HepG2 (cell line): ENCODE results near the gene TCFL5. TPM values are rescaled to one million over a fixed set of nuclear protein-coding genes. Genes with fewer than 3 reads are reported as not detected.

ENCODE experiments used
- ATAC-seq: fragments of 200-7000 bp; cut with Tn5 transposase; 3 replicates; pipeline ENCODE4 v1.9.1; 2020; ENCODE audit warnings: mild to moderate bottlenecking, moderate library complexity
- BruUV-seq: library from RNA; stranded (reverse); fragments of 400-500 nt; replicated peaks from 2 replicates; lab custom pipeline; 2021; lab: Mats Ljungman, UMichigan
- CTCF ChIA-PET: fragments of 300-600 bp; formaldehyde crosslinking; extraction: SDS; loops from one replicate; lab custom pipeline; 2021; ENCODE audit warnings: low total read pairs, inconsistent platforms, low intra/inter-chr PET ratio; lab: Yijun Ruan, JAX
- POLR2A ChIA-PET: fragments of 350-600 bp; sonication (Branson Sonifier 250); formaldehyde crosslinking; loops from one replicate; lab custom pipeline; 2020; ENCODE audit warnings: antibody characterized with exemption, inconsistent platforms; lab: Yijun Ruan, JAX
- DNase-seq: peaks from one replicate; pipeline ENCODE4 v3.0.0-alpha.2; 2015; ENCODE audit warnings: low spot score
- FAIRE-seq: peaks from 3 replicates; lab custom pipeline; 2011; peaks lifted over from hg19 to GRCh38; lab: Jason Lieb, UNC
- H2AFZ ChIP-seq: one replicate; pipeline ENCODE4 v1.6.1; 2011; ENCODE audit warnings: low read length, inconsistent platforms
- H3K27ac ChIP-seq: fragments of 300-600 bp; 3 replicates; pipeline ENCODE4 v1.8.0; 2011; ENCODE audit warnings: mixed run types, mild to moderate bottlenecking, mixed read lengths, low read length, inconsistent platforms; ENCODE audit not compliant: insufficient read depth; ENCODE audit errors: extremely low read length
- H3K27me3 ChIP-seq, 2 experiments: fragments of 200-600 bp in 1 of 2; 2 replicates in 1 of 2; 3 replicates in 1 of 2; pipeline versions ENCODE4 v1.6.0 to v1.8.0; 2011; ENCODE audit warnings: low read length in 2 of 2, mild to moderate bottlenecking in 2 of 2, moderate library complexity in 2 of 2, inconsistent platforms in 1 of 2; ENCODE audit not compliant: insufficient read depth in 2 of 2, control insufficient read depth in 1 of 2
- H3K36me3 ChIP-seq, 2 experiments: fragments of 200-600 bp in 1 of 2; replicated peaks in 1 of 2; 2 replicates in 1 of 2; 3 replicates in 1 of 2; pipeline versions ENCODE4 v1.5.1 to v1.8.0; 2011; ENCODE audit warnings: low read length in 2 of 2, inconsistent platforms in 1 of 2; ENCODE audit not compliant: insufficient read depth in 2 of 2, control insufficient read depth in 1 of 2
- H3K4me1 ChIP-seq: 2 replicates; pipeline ENCODE4 v1.5.1; 2012; ENCODE audit warnings: low read length, inconsistent platforms; ENCODE audit not compliant: insufficient read depth
- H3K4me2 ChIP-seq: 2 replicates; pipeline ENCODE4 v1.6.0; 2011; ENCODE audit warnings: low read depth, low read length, inconsistent platforms
- H3K4me3 ChIP-seq, 3 experiments: fragments of 200-600 bp in 1 of 3; sonication (generic), shearing (Covaris generic) in 1 of 3; replicated peaks in 1 of 3; 2 replicates each; pipeline ENCODE4 v1.5.1; 2011 to 2016; ENCODE audit warnings: low read length in 3 of 3, inconsistent platforms in 2 of 3, low read depth in 2 of 3, mild to moderate bottlenecking in 2 of 3, control low read depth in 1 of 3, mixed read lengths in 1 of 3; ENCODE audit not compliant: insufficient read depth in 1 of 3
- H3K79me2 ChIP-seq: one replicate; pipeline ENCODE4 v1.6.1; 2011; ENCODE audit warnings: low read length, inconsistent platforms; ENCODE audit not compliant: insufficient read depth
- H3K9ac ChIP-seq: 2 replicates; pipeline ENCODE4 v1.6.0; 2011; ENCODE audit warnings: mild to moderate bottlenecking, low read depth, low read length, inconsistent platforms; ENCODE audit not compliant: insufficient read depth
- H3K9me3 ChIP-seq: 2 replicates; pipeline ENCODE4 v1.5.1; 2012; ENCODE audit warnings: mild to moderate bottlenecking, low read length
- H4K20me1 ChIP-seq: 2 replicates; pipeline ENCODE4 v1.6.0; 2011; ENCODE audit warnings: inconsistent platforms, mild to moderate bottlenecking, low read length, moderate library complexity; ENCODE audit not compliant: insufficient read depth
- EHMT2 ChIP-seq: fragments of 200-600 bp; sonication (generic); IDR thresholded peaks from 2 replicates; pipeline ENCODE4 v1.7.0; 2017; ENCODE audit warnings: antibody characterized with exemption, low read depth, low read length, borderline replicate concordance
- EP300 ChIP-seq, 3 experiments: sonication (generic) in 1 of 3; formaldehyde crosslinking in 1 of 3; IDR thresholded peaks; 2 replicates each; pipeline versions ENCODE4 v1.5.1 to v1.6.1; 2011 to 2020; ENCODE audit warnings: low read depth in 2 of 3, low read length in 2 of 3, borderline replicate concordance in 1 of 3, improper control_type of control experiment in 1 of 3, mild to moderate bottlenecking in 1 of 3, missing genetic modification reagents in 1 of 3, moderate library complexity in 1 of 3
- ETV5 ChIP-seq: IDR thresholded peaks from 2 replicates; pipeline ENCODE4 v1.6.1; 2018; ENCODE audit warnings: missing biosample characterization, missing genetic modification reagents, inconsistent platforms, borderline replicate concordance
- FLYWCH1 ChIP-seq: sonication (generic); formaldehyde crosslinking; IDR thresholded peaks from 2 replicates; pipeline ENCODE4 v1.8.1; 2023; ENCODE audit warnings: mild to moderate bottlenecking, missing genetic modification reagents
- HOXA3 ChIP-seq: sonication (generic); formaldehyde crosslinking; IDR thresholded peaks from 2 replicates; pipeline ENCODE4 v1.5.0; 2020; ENCODE audit warnings: missing genetic modification reagents
- MAFF ChIP-seq: IDR thresholded peaks from 2 replicates; pipeline ENCODE4 v1.6.1; 2011; ENCODE audit warnings: low read depth, low read length, improper control_type of control experiment
- POGZ ChIP-seq: sonication (generic); formaldehyde crosslinking; IDR thresholded peaks from 2 replicates; pipeline ENCODE4 v1.4.0; 2020; ENCODE audit warnings: mild to moderate bottlenecking, missing genetic modification reagents
- RFXANK ChIP-seq: IDR thresholded peaks from 2 replicates; pipeline ENCODE4 v1.6.1; 2016
- RXRB ChIP-seq: IDR thresholded peaks from 2 replicates; pipeline ENCODE4 v1.6.1; 2016; ENCODE audit warnings: borderline replicate concordance, missing genetic modification reagents, missing compliant biosample characterization
- SCMH1 ChIP-seq: sonication (generic); formaldehyde crosslinking; IDR thresholded peaks from 2 replicates; pipeline ENCODE4 v1.9.0; 2021; ENCODE audit warnings: missing genetic modification reagents, mild to moderate bottlenecking, borderline replicate concordance
- SIX4 ChIP-seq: sonication (generic); formaldehyde crosslinking; IDR thresholded peaks from 2 replicates; pipeline ENCODE4 v1.4.0; 2020; ENCODE audit warnings: missing genetic modification reagents
- UBTF ChIP-seq: sonication (generic); formaldehyde crosslinking; IDR thresholded peaks from 2 replicates; pipeline ENCODE4 v1.4.0; 2020; ENCODE audit warnings: mild to moderate bottlenecking, missing genetic modification reagents
- ZNF224 ChIP-seq: sonication (generic); formaldehyde crosslinking; IDR thresholded peaks from 2 replicates; pipeline ENCODE4 v1.5.0; 2020; ENCODE audit warnings: mild to moderate bottlenecking, missing genetic modification reagents
- ZNF253 ChIP-seq: sonication (generic); formaldehyde crosslinking; IDR thresholded peaks from 2 replicates; pipeline ENCODE4 v1.8.0; 2022; ENCODE audit warnings: mild to moderate bottlenecking, missing genetic modification reagents, borderline replicate concordance
- ZNF260 ChIP-seq: sonication (generic); formaldehyde crosslinking; IDR thresholded peaks from 2 replicates; pipeline ENCODE4 v1.4.0; 2020; ENCODE audit warnings: missing genetic modification reagents, low read depth, mild to moderate bottlenecking, borderline replicate concordance
- ZNF317 ChIP-seq: sonication (generic); formaldehyde crosslinking; IDR thresholded peaks from 2 replicates; pipeline ENCODE4 v1.5.0; 2020; ENCODE audit warnings: mild to moderate bottlenecking, missing genetic modification reagents
- ZNF550 ChIP-seq: sonication (generic); formaldehyde crosslinking; IDR thresholded peaks from 2 replicates; pipeline ENCODE4 v1.4.0; 2020; ENCODE audit warnings: mild to moderate bottlenecking, missing genetic modification reagents, borderline replicate concordance
- ZNF841 ChIP-seq: sonication (generic); formaldehyde crosslinking; IDR thresholded peaks from 2 replicates; pipeline ENCODE4 v1.8.1; 2023; ENCODE audit warnings: missing genetic modification reagents, borderline replicate concordance
- WGBS: methylation state at CpG from one replicate; pipeline ENCODE4 v1.1.6; 2017; ENCODE audit warnings: low lambda C conversion rate; 5-methylcytosine and 5-hydroxymethylcytosine counted together
- in situ Hi-C: cut with HindIII; loops from 2 replicates; pipeline ENCODE4 v1.10.0; 2017; ENCODE audit warnings: low pct_unique_long_range_greater_than_20kb; ENCODE audit not compliant: extremely low pct_ligation_motif_present
- intact Hi-C: fragments of 100-400 bp; cut with micrococcal nuclease; formaldehyde crosslinking; loops from one replicate; pipeline ENCODE4 v1.10.0; 2022; ENCODE audit not compliant: unreplicated experiment
- polyA plus RNA-seq, 8 experiments: library from polyadenylated mRNA; depleted of rRNA in 3 of 8; stranded (reverse) in 7 of 8; unstranded in 1 of 8; fragments of >200 nt; fragmentation: Illumina TruSeq in 4 of 8; extraction: Trizol in 4 of 8; gene quantifications; 2 replicates each; pipeline versions ENCODE4 v1.2.1 to v1.2.3, GENCODE V29; 2011 to 2016; ENCODE audit warnings: low read depth in 4 of 8, missing spikeins in 1 of 8, mixed read lengths in 1 of 8; ENCODE audit not compliant: insufficient read depth in 1 of 8
- total RNA-seq, 5 experiments: library from RNA; depleted of rRNA; stranded (reverse); fragments of >200 nt; fragmentation: Illumina TruSeq; extraction: Trizol; gene quantifications; 2 replicates each; pipeline ENCODE4 v1.2.3, GENCODE V29; 2016; ENCODE audit warnings: low read depth in 1 of 5

Gene TCFL5
- total and polyA plus RNA-seq, 2 of the 13 experiments (the other 11 are each of a cell fraction or from before 2014, with no cell fraction given) = 14.8 to 20.0 TPM

GRCh38 chr20:62818592-62819493 lies 42.8 kb downstream of the TCFL5 start:
- peak; percentile 68 for ATAC-seq
- H3K9me3 ChIP-seq = no peaks in the 10 kb centered on the region
- peaks cover 84% of the 10 kb centered on the region for H3K4me1 ChIP-seq
- in situ Hi-C loops (no loop called here), intact Hi-C loops (loop anchor here (1.0 kb wide), 1 partner anchor 13 kb away; no protein-coding TSS in a partner anchor)
- peak overlapping the region; percentile 74 for H3K27ac ChIP-seq
- POLR2A ChIA-PET = interaction anchor here (0.7 to 6.8 kb wide), 11 partner anchors 11 to 450 kb away, joined by 3 to 64 read pairs (median 7); partner anchors contain the start of genes MRGBP and TCFL5
- 0 out of 5 replicates have a peak, but pooled peaks cover 0 to 1% of the 10 kb centered on the region in 2 experiments for H3K36me3 ChIP-seq
- no peak overlapping the region for H2AFZ ChIP-seq
- peak; percentile 95 for FAIRE-seq
- CTCF ChIA-PET = no interaction called here
- peak; percentile 96 for DNase-seq
- peak overlapping the region; percentile 51 to 77 (median 68) for H3K4me3 ChIP-seq
- no peaks in the 10 kb centered on the region for H3K27me3 ChIP-seq
- WGBS = 12% methylated on average over 16 of the region's 25 CpGs
- H3K79me2 ChIP-seq = peaks cover 6% of the 10 kb centered on the region
- no TSS peak for BruUV-seq
- peaks cover 4% of the 10 kb centered on the region; the same call in 1 of the 2 replicates for H4K20me1 ChIP-seq
- H3K9ac ChIP-seq = peak overlapping the region; percentile 72
- peak overlapping the region; percentile 81 for H3K4me2 ChIP-seq
- TF ChIP-seq RFXANK (peak; percentile 59; the same call in 1 of the 2 replicates), FLYWCH1 (CRISPR knock-in tag) (no peak), POGZ (CRISPR knock-in tag) (peak; percentile 15; the same call in 1 of the 2 replicates), ZNF224 (CRISPR knock-in tag) (0 out of 2 replicates have a peak, but pooled peaks have one; percentile 42), EP300 (IDR thresholded peaks at IDR 0.05; ENCODE audit: low read depth in 2 of 2, low read length in 2 of 2) (peak; percentile 48 to 62; a peak in 2 of 4 replicates), EP300 (CRISPR knock-in tag; IDR thresholded peaks at IDR 0.05; ENCODE audit: borderline replicate concordance) (no peak; the same call in 1 of the 2 replicates), RXRB (CRISPR knock-in tag) (peak; percentile 43; the same call in 1 of the 2 replicates), ETV5 (CRISPR knock-in tag) (peak; percentile 51; the same call in 1 of the 2 replicates), SCMH1 (no peak), UBTF (CRISPR knock-in tag) (peak; percentile 96), ZNF317 (CRISPR knock-in tag) (no peak; the same call in 1 of the 2 replicates), EHMT2 (no peak), ZNF841 (no peak), MAFF (no peak), SIX4 (CRISPR knock-in tag) (peak; percentile 10; the same call in 1 of the 2 replicates), ZNF253 (peak; percentile 80; the same call in 1 of the 2 replicates), ZNF260 (0 out of 2 replicates have a peak, but pooled peaks have one; percentile 88), ZNF550 (CRISPR knock-in tag) (0 out of 2 replicates have a peak, but pooled peaks have one; percentile 94), HOXA3 (peak; percentile 23; the same call in 1 of the 2 replicates)
